ENCODE measurements around the gene OR4D6. TPM values are rescaled to one million over a fixed set of nuclear protein-coding genes. Genes with fewer than 3 reads are reported as not detected.

Gene OR4D6
- total RNA-seq, 1 donor from 2014 or later = not detected

Other genes starting within 250 kb of the OR4D6 start
- gene MPEG1, start 244.0 kb upstream of the OR4D6 start, total RNA-seq = not detected in 2 replicates
- not detected in 2 replicates for gene OR5AN1, start 98.1 kb upstream of the OR4D6 start, total RNA-seq
- not detected in 2 replicates for gene OR5A2, start 30.5 kb upstream of the OR4D6 start, total RNA-seq
- gene OR5A1, start 20.5 kb upstream of the OR4D6 start, total RNA-seq = not detected in 2 replicates
- not detected in 2 replicates for gene OR4D10, start 16.4 kb downstream of the OR4D6 start, total RNA-seq
- not detected in 2 replicates for gene OR4D11, start 46.6 kb downstream of the OR4D6 start, total RNA-seq
- gene OR4D9, start 54.6 kb downstream of the OR4D6 start, total RNA-seq = not detected in 2 replicates
- 39.8 and 45.7 TPM in 2 replicates for gene OSBP, start 158.8 kb downstream of the OR4D6 start, total RNA-seq
- 57.6 and 60.8 TPM in 2 replicates for gene PATL1, start 212.1 kb downstream of the OR4D6 start, total RNA-seq

Data from T-helper 1 cell treated with Interleukin-12 subunit alpha and Interleukin-12 subunit beta and Interleukin-4 antibody, amounts not matched to agents 30 ng/mL and 1 ng/mL, for 36 hours (primary cell).